ENCODE results near the gene DAPP1.

DNA sequence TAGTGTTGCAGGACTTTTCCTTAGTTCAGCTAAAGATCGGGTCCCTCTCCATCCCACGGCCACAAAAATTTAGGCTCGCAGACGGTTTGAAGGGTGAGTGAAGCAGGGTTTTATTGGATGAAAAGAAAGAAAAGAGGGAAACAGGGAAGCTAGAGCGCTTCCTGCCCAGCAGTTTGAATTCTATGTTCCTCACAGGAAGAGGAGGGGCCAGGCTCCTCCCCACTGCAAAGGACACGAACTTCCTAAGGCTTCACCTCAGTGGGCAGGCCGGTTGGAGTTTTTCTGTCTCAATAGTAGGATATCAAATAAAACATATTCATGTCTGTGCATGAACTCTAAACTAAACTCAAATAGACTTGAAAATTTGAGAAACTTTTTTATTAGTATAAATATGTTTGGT, 27.4 kb downstream of the DAPP1 start:
- TF ChIP-seq CBX2 (IDR thresholded peaks at IDR 0.05; ENCODE audit: borderline replicate concordance, low read depth) = no peak
- TF ChIP-seq, protein P1, sequence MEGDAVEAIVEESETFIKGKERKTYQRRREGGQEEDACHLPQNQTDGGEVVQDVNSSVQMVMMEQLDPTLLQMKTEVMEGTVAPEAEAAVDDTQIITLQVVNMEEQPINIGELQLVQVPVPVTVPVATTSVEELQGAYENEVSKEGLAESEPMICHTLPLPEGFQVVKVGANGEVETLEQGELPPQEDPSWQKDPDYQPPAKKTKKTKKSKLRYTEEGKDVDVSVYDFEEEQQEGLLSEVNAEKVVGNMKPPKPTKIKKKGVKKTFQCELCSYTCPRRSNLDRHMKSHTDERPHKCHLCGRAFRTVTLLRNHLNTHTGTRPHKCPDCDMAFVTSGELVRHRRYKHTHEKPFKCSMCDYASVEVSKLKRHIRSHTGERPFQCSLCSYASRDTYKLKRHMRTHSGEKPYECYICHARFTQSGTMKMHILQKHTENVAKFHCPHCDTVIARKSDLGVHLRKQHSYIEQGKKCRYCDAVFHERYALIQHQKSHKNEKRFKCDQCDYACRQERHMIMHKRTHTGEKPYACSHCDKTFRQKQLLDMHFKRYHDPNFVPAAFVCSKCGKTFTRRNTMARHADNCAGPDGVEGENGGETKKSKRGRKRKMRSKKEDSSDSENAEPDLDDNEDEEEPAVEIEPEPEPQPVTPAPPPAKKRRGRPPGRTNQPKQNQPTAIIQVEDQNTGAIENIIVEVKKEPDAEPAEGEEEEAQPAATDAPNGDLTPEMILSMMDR (IDR thresholded peaks at IDR 0.05) = no peak

Data from A549 (cell line).